GM19035 (cell line): Measurements from ENCODE around the gene APBA3.
A peak's percentile ranks its signal among the peaks of the same experiment; 100 is the strongest.
"Not testable (repeated sequence)": the region's sequence is repeated elsewhere in the genome, so short reads cannot be mapped to it uniquely, and the experiment has no call there.

Source experiments
- ATAC-seq: cut with Tn5 transposase; IDR thresholded peaks from one replicate; pipeline ENCODE4 v1.9.1; 2021; ENCODE audit not compliant: unreplicated experiment

The APBA3 gene

GRCh38 chr19:3771906-3772455, 10.5 kb upstream of the APBA3 start, which contains the start of gene RAX2:
TSS of gene RAX2 (minus strand) at chr19:3772228. CDS start at chr19:3771742, 486 bp downstream.
- ATAC-seq: no peak

- ATAC-seq: no peak
Measured at GRCh38 chr19:3771000-3771905, 9.8 kb upstream of the APBA3 start.

- ATAC-seq: no peak
Measured at GRCh38 chr19:3770136-3770999, 8.9 kb upstream of the APBA3 start.

GRCh38 chr19:3769494-3769893, 8.0 kb upstream of the APBA3 start:
- ATAC-seq: no peak

GRCh38 chr19:3768748-3769099, 7.2 kb upstream of the APBA3 start:
- no peak for ATAC-seq

- ATAC-seq: no peak
Measured at GRCh38 chr19:3768015-3768747, 6.7 kb upstream of the APBA3 start.

GRCh38 chr19:3767050-3767449, 5.6 kb upstream of the APBA3 start:
- ATAC-seq: no peak

GRCh38 chr19:3766520-3766919, 5.0 kb upstream of the APBA3 start:
- ATAC-seq: no peak

- not testable (repeated sequence) for ATAC-seq
Measured at GRCh38 chr19:3765757-3766156, 4.3 kb upstream of the APBA3 start.

GRCh38 chr19:3765121-3765520, 3.6 kb upstream of the APBA3 start:
- no peak for ATAC-seq

GRCh38 chr19:3762501-3763459, 1.3 kb upstream of the APBA3 start, which contains the start of gene MRPL54:
TSS of gene MRPL54 (plus strand) at chr19:3762682. CDS start at chr19:3762701, 19 bp downstream.
- peak; percentile 74 for ATAC-seq

- ATAC-seq: no peak
Measured at GRCh38 chr19:3762130-3762473, 610 bp upstream of the APBA3 start.

GRCh38 chr19:3760871-3761361, 576 bp downstream of the APBA3 start:
- ATAC-seq: no peak

- ATAC-seq: no peak
Measured at GRCh38 chr19:3759482-3760254, 1.8 kb downstream of the APBA3 start.

- not testable (repeated sequence) for ATAC-seq
Measured at GRCh38 chr19:3758297-3758696, 3.2 kb downstream of the APBA3 start.

- not testable (repeated sequence) for ATAC-seq
Measured at GRCh38 chr19:3757705-3758104, 3.8 kb downstream of the APBA3 start.

- ATAC-seq: no peak
Measured at GRCh38 chr19:3753631-3754410, 7.7 kb downstream of the APBA3 start.

- ATAC-seq: no peak
Measured at GRCh38 chr19:3752492-3752891, 9.0 kb downstream of the APBA3 start.
